RWPE2 (cell line): ENCODE results near the gene BIRC3.

ENCODE experiments used
- ATAC-seq: fragments of 200-7000 bp; cut with Tn5 transposase; 3 replicates; pipeline ENCODE4 v1.9.1; 2021; ENCODE audit warnings: low read depth
- DNase-seq: peaks from one replicate; pipeline ENCODE4 v3.0.0-alpha.2; 2020; ENCODE audit warnings: low spot score
- H3K27ac ChIP-seq: fragments of 450-650 bp; 2 replicates; pipeline ENCODE4 v1.5.1; 2017; ENCODE audit warnings: mild to moderate bottlenecking; ENCODE audit not compliant: poor library complexity, severe bottlenecking
- H3K27me3 ChIP-seq: fragments of 250-450 bp; sonication (Bioruptor Pico); 2 replicates; pipeline ENCODE4 v1.5.1; 2021; ENCODE audit warnings: mild to moderate bottlenecking, moderate library complexity; ENCODE audit not compliant: insufficient read depth, poor library complexity, severe bottlenecking
- H3K36me3 ChIP-seq: fragments of 250-450 bp; sonication (Bioruptor Pico); 2 replicates; pipeline ENCODE4 v1.5.1; 2020; ENCODE audit warnings: low read depth, mild to moderate bottlenecking, moderate library complexity
- H3K4me1 ChIP-seq: fragments of 250-450 bp; sonication (Bioruptor Pico); 2 replicates; pipeline ENCODE4 v1.5.1; 2021; ENCODE audit warnings: mild to moderate bottlenecking, moderate library complexity; ENCODE audit not compliant: insufficient read depth, poor library complexity, severe bottlenecking
- H3K4me3 ChIP-seq: fragments of 250-450 bp; sonication (Bioruptor Pico); 2 replicates; pipeline ENCODE4 v1.5.1; 2021; ENCODE audit warnings: mild to moderate bottlenecking, moderate library complexity; ENCODE audit not compliant: severe bottlenecking
- H3K9me3 ChIP-seq: fragments of 250-450 bp; sonication (Bioruptor Pico); 2 replicates; pipeline ENCODE4 v1.5.1; 2021; ENCODE audit warnings: mild to moderate bottlenecking, moderate library complexity; ENCODE audit not compliant: severe bottlenecking
- TF ChIP-seq, protein P1 (sequence below): fragments of 450-650 bp; IDR thresholded peaks from one replicate; pipeline ENCODE4 v1.5.1; 2017; ENCODE audit warnings: mild to moderate bottlenecking, moderate library complexity; ENCODE audit not compliant: poor library complexity, severe bottlenecking

Gene BIRC3

DNA sequence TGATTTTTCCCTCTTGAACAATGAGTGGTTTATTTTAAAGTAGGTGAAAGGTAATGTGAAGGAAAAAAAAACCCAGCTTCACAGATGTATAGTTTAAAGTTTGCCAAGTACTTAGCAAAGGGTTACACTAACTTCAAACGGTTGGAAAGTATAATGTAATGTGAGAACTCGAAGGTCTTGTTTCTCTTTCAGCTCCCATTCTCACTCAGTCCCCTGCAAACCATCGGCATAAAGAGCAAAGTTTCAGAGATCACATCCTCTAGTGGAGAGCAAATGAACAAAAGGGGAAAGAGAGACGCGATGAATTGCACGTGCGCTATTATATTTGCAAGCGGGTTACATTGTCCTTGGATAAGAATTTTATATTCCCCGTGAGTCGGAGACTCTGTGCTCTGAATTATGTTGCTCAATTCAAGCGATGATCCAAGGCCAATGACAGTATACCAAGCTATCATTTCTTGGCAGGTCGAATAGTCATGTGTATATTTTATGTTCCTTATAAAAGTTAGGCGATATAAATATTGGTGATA, 37.6 kb upstream of the BIRC3 start:
- TF ChIP-seq, protein P1, sequence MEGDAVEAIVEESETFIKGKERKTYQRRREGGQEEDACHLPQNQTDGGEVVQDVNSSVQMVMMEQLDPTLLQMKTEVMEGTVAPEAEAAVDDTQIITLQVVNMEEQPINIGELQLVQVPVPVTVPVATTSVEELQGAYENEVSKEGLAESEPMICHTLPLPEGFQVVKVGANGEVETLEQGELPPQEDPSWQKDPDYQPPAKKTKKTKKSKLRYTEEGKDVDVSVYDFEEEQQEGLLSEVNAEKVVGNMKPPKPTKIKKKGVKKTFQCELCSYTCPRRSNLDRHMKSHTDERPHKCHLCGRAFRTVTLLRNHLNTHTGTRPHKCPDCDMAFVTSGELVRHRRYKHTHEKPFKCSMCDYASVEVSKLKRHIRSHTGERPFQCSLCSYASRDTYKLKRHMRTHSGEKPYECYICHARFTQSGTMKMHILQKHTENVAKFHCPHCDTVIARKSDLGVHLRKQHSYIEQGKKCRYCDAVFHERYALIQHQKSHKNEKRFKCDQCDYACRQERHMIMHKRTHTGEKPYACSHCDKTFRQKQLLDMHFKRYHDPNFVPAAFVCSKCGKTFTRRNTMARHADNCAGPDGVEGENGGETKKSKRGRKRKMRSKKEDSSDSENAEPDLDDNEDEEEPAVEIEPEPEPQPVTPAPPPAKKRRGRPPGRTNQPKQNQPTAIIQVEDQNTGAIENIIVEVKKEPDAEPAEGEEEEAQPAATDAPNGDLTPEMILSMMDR = peak; percentile 54
- Histone ChIP-seq H3K4me1 (peaks cover 20% of the 10 kb centered on the region), H3K36me3 (no peaks in the 10 kb centered on the region), H3K27ac (peak overlapping the region; percentile 38), H3K4me3 (peak overlapping the region; percentile 5), H3K27me3 (no peaks in the 10 kb centered on the region), H3K9me3 (no peaks in the 10 kb centered on the region)
- peak; percentile 70 for ATAC-seq
- DNase-seq = no peak

DNA sequence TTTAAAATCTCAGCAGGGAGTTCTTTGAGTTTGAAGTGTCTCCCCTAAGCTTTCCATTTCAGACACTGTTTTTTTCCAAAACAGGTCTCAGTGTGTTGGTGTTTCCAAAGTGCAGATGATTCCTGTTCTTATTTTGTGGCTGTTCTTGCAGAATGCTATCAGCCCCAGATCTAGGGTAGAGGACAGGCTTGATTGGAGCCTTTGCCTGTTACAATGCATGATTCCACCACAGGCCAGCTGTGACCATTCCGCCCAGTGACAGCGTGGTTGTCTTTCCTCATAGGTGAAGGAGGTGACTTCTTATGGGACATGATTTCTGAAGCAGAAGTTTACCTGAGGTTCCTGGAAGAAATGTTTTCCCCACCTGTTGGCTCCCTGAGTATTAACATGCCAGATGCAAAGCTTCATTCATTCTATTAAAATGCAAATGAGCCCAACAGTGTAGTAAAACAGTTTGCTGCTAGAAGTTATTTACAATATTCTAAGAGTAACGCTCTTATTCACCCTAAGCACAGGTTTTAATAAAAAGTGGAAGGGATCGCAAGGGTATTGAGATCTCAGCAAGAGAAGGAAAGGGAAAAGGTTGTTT, 36.9 kb upstream of the BIRC3 start:
- ATAC-seq = no peak; the same call in 2 of the 3 replicates
- DNase-seq = no peak
- no peak overlapping the region for H3K4me3 ChIP-seq
- peaks cover 20% of the 10 kb centered on the region for H3K4me1 ChIP-seq
- no peaks in the 10 kb centered on the region for H3K36me3 ChIP-seq
- peak overlapping the region; percentile 38 for H3K27ac ChIP-seq
- no peaks in the 10 kb centered on the region for H3K9me3 ChIP-seq
- H3K27me3 ChIP-seq = no peaks in the 10 kb centered on the region
- TF ChIP-seq, protein P1 = no peak

DNA sequence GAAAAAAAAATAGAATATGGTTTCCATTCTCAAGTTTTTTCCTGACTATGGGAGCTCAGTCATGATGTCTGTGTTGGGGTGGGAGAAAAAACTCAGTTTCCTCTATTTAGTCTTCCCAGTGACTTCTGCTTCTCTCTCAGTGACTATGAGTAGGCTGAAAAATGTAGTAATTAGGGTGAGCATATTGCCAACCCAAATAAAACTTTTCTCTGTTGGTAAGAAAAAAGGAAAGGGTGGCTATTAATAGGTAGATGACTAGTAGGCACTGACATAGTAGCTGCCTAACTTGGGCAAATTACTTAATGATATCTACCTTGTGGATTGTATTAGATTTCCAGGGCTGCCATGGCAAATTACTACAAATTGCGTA, 34.2 kb upstream of the BIRC3 start:
- Histone ChIP-seq H3K27ac (no peak overlapping the region), H3K4me3 (no peak overlapping the region), H3K4me1 (peaks cover 21% of the 10 kb centered on the region), H3K36me3 (no peaks in the 10 kb centered on the region), H3K9me3 (no peaks in the 10 kb centered on the region), H3K27me3 (no peaks in the 10 kb centered on the region)
- TF ChIP-seq, protein P1 = no peak
- no peak for ATAC-seq
- no peak for DNase-seq

DNA sequence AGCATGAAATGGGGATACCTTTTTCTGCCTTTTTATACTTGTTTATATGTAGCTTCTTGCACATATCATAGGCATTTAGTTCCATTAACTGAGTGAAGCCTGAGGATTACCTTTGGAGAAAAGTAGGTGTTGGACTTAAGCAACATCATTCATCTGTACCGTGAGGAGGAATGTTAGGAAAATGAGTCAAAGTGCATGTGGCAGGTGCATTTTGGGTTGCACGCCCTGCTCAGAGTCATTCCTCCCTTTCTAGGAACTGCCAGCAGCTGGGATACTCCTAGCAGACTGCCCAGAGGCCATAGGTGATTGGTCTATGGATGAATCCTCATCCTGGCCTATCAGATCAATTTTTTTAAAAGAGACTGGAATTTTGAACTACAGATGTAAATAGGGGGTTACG, 33.3 kb upstream of the BIRC3 start:
- DNase-seq (no peak), ATAC-seq (no peak)
- Histone ChIP-seq H3K36me3 (no peaks in the 10 kb centered on the region), H3K27ac (no peak overlapping the region), H3K27me3 (no peaks in the 10 kb centered on the region), H3K4me1 (peaks cover 19% of the 10 kb centered on the region), H3K9me3 (no peaks in the 10 kb centered on the region), H3K4me3 (no peak overlapping the region)
- TF ChIP-seq, protein P1 = no peak

DNA sequence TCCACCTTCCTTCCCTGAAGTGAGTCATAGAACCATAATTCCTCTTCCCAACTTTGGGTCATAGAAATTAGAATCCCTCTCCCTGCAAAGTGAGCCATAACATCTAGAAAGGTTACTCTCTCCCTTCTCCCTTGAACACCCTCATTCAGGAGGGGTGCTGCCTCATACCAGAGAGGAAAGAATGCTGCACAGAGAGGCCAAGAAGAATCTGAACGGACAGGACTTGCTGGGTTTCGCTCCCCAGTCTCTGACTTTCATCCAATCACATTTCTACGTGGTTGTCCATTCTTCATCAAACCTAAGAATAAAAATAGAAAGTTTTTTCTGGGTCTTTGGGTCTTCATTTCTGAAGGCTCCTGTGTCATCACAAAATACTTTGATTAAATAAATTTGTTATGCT, 31.0 kb upstream of the BIRC3 start:
- no peaks in the 10 kb centered on the region for H3K36me3 ChIP-seq
- no peaks in the 10 kb centered on the region for H3K27me3 ChIP-seq
- H3K4me1 ChIP-seq = peaks cover 2% of the 10 kb centered on the region
- no peak overlapping the region for H3K27ac ChIP-seq
- DNase-seq = no peak
- H3K4me3 ChIP-seq = no peak overlapping the region
- no peak for ATAC-seq
- TF ChIP-seq, protein P1 = no peak
- no peaks in the 10 kb centered on the region for H3K9me3 ChIP-seq
